Fibroblast of lung (primary cell): ENCODE data around the gene PPP3R2. TPM values are rescaled to one million over a fixed set of nuclear protein-coding genes. Genes with fewer than 3 reads are reported as not detected.
A peak's percentile ranks its signal among the peaks of the same experiment; 100 is the strongest.

Source experiments
- DNase-seq, 2 donors: peaks; one replicate each; pipeline versions ENCODE4 v3.0.0 to v3.0.0-alpha.2; 2010; ENCODE audit warnings: low read depth in 2 of 2
- H2AFZ ChIP-seq: 2 replicates; pipeline ENCODE4 v1.5.1; 2012; ENCODE audit warnings: low read length, control low read depth, inconsistent platforms
- H3K27ac ChIP-seq: 2 replicates; pipeline ENCODE4 v1.5.1; 2011; ENCODE audit warnings: low read length, control low read depth; ENCODE audit not compliant: insufficient read depth
- H3K27me3 ChIP-seq: 2 replicates; pipeline ENCODE4 v1.5.1; 2011; ENCODE audit warnings: mild to moderate bottlenecking, low read length; ENCODE audit not compliant: control insufficient read depth, insufficient read depth
- H3K36me3 ChIP-seq: 2 replicates; pipeline ENCODE4 v1.5.1; 2011; ENCODE audit warnings: low read length; ENCODE audit not compliant: control insufficient read depth, insufficient read depth
- H3K4me1 ChIP-seq: 2 replicates; pipeline ENCODE4 v1.5.1; 2011; ENCODE audit warnings: low read length; ENCODE audit not compliant: control insufficient read depth, insufficient read depth; ENCODE audit errors: extremely low read depth
- H3K4me2 ChIP-seq: 2 replicates; pipeline ENCODE4 v1.5.1; 2011; ENCODE audit warnings: low read length, control low read depth; ENCODE audit not compliant: insufficient read depth; ENCODE audit errors: extremely low read depth
- H3K4me3 ChIP-seq, 4 experiments: fragments of 200-600 bp in 1 of 4; sonication (generic) in 1 of 4; replicated peaks in 1 of 4; 2 replicates each; pipeline ENCODE4 v1.5.1; 2011 to 2016; ENCODE audit warnings: low read length in 4 of 4, low read depth in 3 of 4, mild to moderate bottlenecking in 3 of 4, control low read depth in 2 of 4, inconsistent platforms in 1 of 4, mixed read lengths in 1 of 4; ENCODE audit not compliant: insufficient read depth in 1 of 4; ENCODE audit errors: control extremely low read depth in 1 of 4
- H3K79me2 ChIP-seq: 2 replicates; pipeline ENCODE4 v1.5.1; 2012; ENCODE audit warnings: mild to moderate bottlenecking, low read length, inconsistent platforms; ENCODE audit not compliant: control insufficient read depth, insufficient read depth
- H3K9ac ChIP-seq: 2 replicates; pipeline ENCODE4 v1.5.1; 2011; ENCODE audit warnings: mild to moderate bottlenecking, low read length, control low read depth; ENCODE audit not compliant: insufficient read depth
- H3K9me3 ChIP-seq: 2 replicates; pipeline ENCODE4 v1.5.1; 2012; ENCODE audit warnings: low read depth, low read length; ENCODE audit not compliant: control insufficient read depth, insufficient read depth
- H4K20me1 ChIP-seq: 2 replicates; pipeline ENCODE4 v1.5.1; 2011; ENCODE audit warnings: low read length; ENCODE audit not compliant: control insufficient read depth, insufficient read depth; ENCODE audit errors: extremely low read depth
- EZH2 ChIP-seq: IDR thresholded peaks from 2 replicates; pipeline ENCODE4 v1.5.1; 2012; ENCODE audit warnings: low read length, control low read depth, mild to moderate bottlenecking; ENCODE audit errors: missing control alignments
- polyA plus RNA-seq, 2 donors: library from polyadenylated mRNA; depleted of rRNA in 1 of 2; stranded (reverse) in 1 of 2; unstranded in 1 of 2; fragments of >200 nt; gene quantifications; 2 replicates each; pipeline ENCODE4 v1.2.1, GENCODE V29; 2011 to 2012; ENCODE audit warnings: missing spikeins in 1 of 2
- total RNA-seq: library from RNA; depleted of rRNA; stranded (reverse); fragments of >200 nt; gene quantifications from 2 replicates; pipeline ENCODE4 v1.2.1, GENCODE V29; 2014
- TF ChIP-seq, protein P1 (sequence below), 2 donors: IDR thresholded peaks in 1 of 2; conservative IDR thresholded peaks in 1 of 2; 1 replicate in 1 of 2; 2 replicates in 1 of 2; pipeline ENCODE4 v1.5.1; 2011 to 2012; ENCODE audit warnings: low read length in 2 of 2, control low read depth in 1 of 2, inconsistent platforms in 1 of 2, low read depth in 1 of 2, mild to moderate bottlenecking in 1 of 2

Gene PPP3R2
- total and polyA plus RNA-seq, 2 donors (not counting 1 experiment from before 2014, with no cell fraction given): not detected

DNA sequence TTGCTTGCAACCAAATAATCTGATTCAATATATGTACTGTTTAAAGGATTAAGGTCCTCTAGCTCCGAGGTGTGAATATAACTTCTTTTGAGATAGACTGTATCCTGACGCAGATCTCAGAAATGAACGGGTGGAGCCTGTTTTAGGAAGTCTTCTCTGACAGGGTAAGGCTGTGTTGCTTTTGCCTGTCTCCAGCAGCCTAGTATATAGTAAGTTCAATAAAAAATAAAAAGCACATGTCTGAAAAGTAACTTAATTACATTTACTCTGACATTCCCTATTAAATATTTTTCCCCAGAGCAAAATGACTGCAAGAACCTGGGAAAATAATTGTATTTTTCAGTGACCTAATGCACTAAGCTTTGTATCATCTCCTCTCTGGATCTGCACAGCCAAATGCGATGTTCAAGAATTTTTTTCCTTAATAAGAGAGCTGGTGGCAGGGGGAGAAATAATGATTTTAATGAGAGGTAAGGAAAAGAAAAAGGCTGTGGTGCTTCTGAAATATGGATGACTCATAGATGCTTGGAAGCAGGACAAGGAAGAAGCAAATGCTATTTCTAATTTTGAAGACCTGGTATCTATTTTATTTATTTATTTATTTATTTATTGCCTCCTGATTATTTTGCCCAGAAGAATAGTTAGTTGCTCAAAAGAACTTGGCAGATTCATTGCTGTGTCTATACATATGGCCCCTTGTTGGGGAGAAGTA is 7.3 kb downstream of the PPP3R2 start:
- no peak overlapping the region for H3K9ac ChIP-seq
- H3K27ac ChIP-seq: no peak overlapping the region
- no peaks in the 10 kb centered on the region for H3K9me3 ChIP-seq
- no peaks in the 10 kb centered on the region for H3K79me2 ChIP-seq
- no peak overlapping the region for H2AFZ ChIP-seq
- H3K4me1 ChIP-seq: no peaks in the 10 kb centered on the region
- no peaks in the 10 kb centered on the region for H4K20me1 ChIP-seq
- no peak for TF ChIP-seq EZH2
- TF ChIP-seq, protein P1, sequence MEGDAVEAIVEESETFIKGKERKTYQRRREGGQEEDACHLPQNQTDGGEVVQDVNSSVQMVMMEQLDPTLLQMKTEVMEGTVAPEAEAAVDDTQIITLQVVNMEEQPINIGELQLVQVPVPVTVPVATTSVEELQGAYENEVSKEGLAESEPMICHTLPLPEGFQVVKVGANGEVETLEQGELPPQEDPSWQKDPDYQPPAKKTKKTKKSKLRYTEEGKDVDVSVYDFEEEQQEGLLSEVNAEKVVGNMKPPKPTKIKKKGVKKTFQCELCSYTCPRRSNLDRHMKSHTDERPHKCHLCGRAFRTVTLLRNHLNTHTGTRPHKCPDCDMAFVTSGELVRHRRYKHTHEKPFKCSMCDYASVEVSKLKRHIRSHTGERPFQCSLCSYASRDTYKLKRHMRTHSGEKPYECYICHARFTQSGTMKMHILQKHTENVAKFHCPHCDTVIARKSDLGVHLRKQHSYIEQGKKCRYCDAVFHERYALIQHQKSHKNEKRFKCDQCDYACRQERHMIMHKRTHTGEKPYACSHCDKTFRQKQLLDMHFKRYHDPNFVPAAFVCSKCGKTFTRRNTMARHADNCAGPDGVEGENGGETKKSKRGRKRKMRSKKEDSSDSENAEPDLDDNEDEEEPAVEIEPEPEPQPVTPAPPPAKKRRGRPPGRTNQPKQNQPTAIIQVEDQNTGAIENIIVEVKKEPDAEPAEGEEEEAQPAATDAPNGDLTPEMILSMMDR (conservative IDR thresholded peaks at IDR 0.05 in 1 of 2, IDR thresholded peaks at IDR 0.05 in 1 of 2; ENCODE audit: low read depth in 1 of 2, low read length in 2 of 2): no peak
- no peak overlapping the region for H3K4me2 ChIP-seq
- H3K27me3 ChIP-seq: no peaks in the 10 kb centered on the region
- DNase-seq: peak in 1 of 2 donors; percentile 3
- H3K4me3 ChIP-seq: no peak overlapping the region
- H3K36me3 ChIP-seq: no peaks in the 10 kb centered on the region

DNA sequence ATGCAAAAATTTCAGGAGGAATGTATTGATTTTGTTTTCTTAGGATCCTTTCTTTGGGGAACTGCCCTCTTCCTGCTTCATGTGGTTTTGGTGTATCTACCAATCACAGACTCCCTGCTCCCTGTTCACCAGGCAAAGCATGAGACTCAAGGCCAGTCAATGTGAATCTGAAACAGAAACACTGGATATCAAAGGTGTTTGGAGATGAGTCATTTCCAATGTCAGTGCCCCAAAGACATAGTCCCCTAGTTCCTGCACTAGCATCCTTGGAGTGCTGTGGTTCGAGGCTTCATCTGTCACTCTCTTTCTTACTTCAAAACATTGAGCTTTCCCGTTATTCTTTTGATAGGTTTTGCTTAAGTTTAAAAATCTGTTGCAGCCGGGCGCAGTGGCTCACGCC is 8.1 kb downstream of the PPP3R2 start:
- H3K27me3 ChIP-seq: no peaks in the 10 kb centered on the region
- no peaks in the 10 kb centered on the region for H4K20me1 ChIP-seq
- no peaks in the 10 kb centered on the region for H3K4me1 ChIP-seq
- H3K36me3 ChIP-seq: no peaks in the 10 kb centered on the region
- no peak overlapping the region for H3K9ac ChIP-seq
- H3K27ac ChIP-seq: no peak overlapping the region
- no peaks in the 10 kb centered on the region for H3K9me3 ChIP-seq
- TF ChIP-seq, protein P1 (conservative IDR thresholded peaks at IDR 0.05 in 1 of 2, IDR thresholded peaks at IDR 0.05 in 1 of 2; ENCODE audit: low read depth in 1 of 2, low read length in 2 of 2): no peak
- no peak for TF ChIP-seq EZH2
- no peak overlapping the region for H3K4me3 ChIP-seq
- no peak overlapping the region for H2AFZ ChIP-seq
- DNase-seq: no peak
- no peaks in the 10 kb centered on the region for H3K79me2 ChIP-seq
- no peak overlapping the region for H3K4me2 ChIP-seq

DNA sequence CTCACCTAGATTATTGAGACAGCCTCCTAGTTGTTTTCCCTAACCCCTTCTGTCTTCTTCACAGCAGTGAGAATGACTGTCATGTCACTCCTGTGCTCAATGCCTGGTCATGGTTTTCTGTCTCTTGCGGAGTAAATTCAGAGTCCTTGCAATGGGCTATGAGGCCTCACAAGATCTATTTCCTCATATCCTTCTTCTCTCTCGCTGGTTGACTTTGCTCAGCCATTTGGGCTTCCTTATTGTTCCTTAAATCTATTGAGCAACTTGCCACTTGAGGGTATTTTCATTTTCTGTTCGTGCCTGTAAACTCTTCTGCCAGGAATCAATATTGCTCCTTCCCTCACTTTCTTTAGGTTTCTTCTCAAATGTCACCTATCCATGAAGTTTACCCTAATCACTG is 9.0 kb downstream of the PPP3R2 start:
- Histone ChIP-seq H3K36me3 (no peaks in the 10 kb centered on the region), H3K27ac (no peak overlapping the region), H3K9me3 (no peaks in the 10 kb centered on the region), H2AFZ (no peak overlapping the region), H3K4me1 (no peaks in the 10 kb centered on the region), H4K20me1 (no peaks in the 10 kb centered on the region), H3K4me3 (no peak overlapping the region), H3K79me2 (no peaks in the 10 kb centered on the region), H3K9ac (no peak overlapping the region), H3K4me2 (no peak overlapping the region), H3K27me3 (no peaks in the 10 kb centered on the region)
- TF ChIP-seq, protein P1 (conservative IDR thresholded peaks at IDR 0.05 in 1 of 2, IDR thresholded peaks at IDR 0.05 in 1 of 2; ENCODE audit: low read depth in 1 of 2, low read length in 2 of 2): no peak
- no peak for TF ChIP-seq EZH2
- DNase-seq: no peak
